Measurements from ENCODE around the gene BTG2.
"Not testable (repeated sequence)": the region's sequence is repeated elsewhere in the genome, so short reads cannot be mapped to it uniquely, and the experiment has no call there.

DNA sequence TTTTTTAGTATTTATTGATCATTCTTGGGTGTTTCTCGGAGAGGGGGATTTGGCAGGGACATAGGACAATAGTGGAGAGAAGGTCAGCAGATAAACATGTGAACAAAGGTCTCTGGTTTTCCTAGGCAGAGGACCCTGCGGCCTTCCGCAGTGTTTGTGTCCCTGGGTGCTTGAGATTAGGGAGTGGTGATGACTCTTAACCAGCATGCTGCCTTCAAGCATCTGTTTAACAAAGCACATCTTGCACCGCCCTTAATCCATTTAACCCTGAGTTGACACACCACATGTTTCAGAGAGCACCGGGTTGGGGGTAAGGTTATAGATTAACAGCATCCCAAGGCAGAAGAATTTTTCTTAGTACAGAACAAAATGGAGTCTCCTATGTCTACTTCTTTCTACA, 39.2 kb upstream of the BTG2 start:
- TF ChIP-seq, protein P1, sequence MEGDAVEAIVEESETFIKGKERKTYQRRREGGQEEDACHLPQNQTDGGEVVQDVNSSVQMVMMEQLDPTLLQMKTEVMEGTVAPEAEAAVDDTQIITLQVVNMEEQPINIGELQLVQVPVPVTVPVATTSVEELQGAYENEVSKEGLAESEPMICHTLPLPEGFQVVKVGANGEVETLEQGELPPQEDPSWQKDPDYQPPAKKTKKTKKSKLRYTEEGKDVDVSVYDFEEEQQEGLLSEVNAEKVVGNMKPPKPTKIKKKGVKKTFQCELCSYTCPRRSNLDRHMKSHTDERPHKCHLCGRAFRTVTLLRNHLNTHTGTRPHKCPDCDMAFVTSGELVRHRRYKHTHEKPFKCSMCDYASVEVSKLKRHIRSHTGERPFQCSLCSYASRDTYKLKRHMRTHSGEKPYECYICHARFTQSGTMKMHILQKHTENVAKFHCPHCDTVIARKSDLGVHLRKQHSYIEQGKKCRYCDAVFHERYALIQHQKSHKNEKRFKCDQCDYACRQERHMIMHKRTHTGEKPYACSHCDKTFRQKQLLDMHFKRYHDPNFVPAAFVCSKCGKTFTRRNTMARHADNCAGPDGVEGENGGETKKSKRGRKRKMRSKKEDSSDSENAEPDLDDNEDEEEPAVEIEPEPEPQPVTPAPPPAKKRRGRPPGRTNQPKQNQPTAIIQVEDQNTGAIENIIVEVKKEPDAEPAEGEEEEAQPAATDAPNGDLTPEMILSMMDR (IDR thresholded peaks at IDR 0.05): not testable (repeated sequence)
- not testable (repeated sequence) for TF ChIP-seq POLR2A (IDR thresholded peaks at IDR 0.05)
